Mucosa of descending colon (tissue), 3 donors: Measurements from ENCODE around the gene LSM3. TPM values are rescaled to one million over a fixed set of nuclear protein-coding genes. Genes with fewer than 3 reads are reported as not detected.

Experiments used
- ATAC-seq: fragments of 200-7000 bp; cut with Tn5 transposase; one replicate; pipeline ENCODE4 v1.9.1; 2020; ENCODE audit warnings: mild to moderate bottlenecking, moderate library complexity
- DNase-seq, 3 donors: peaks; one replicate each; pipeline ENCODE4 v3.0.0-alpha.2; 2020
- H3K36me3 ChIP-seq: fragments of 200-600 bp; one replicate; pipeline ENCODE4 v1.8.0; 2021; ENCODE audit warnings: low read depth, mild to moderate bottlenecking
- H3K4me1 ChIP-seq: fragments of 200-600 bp; one replicate; pipeline ENCODE4 v1.8.0; 2021; ENCODE audit warnings: low read depth, mild to moderate bottlenecking
- H3K4me3 ChIP-seq: fragments of 200-600 bp; one replicate; pipeline ENCODE4 v1.8.0; 2021; ENCODE audit warnings: mild to moderate bottlenecking
- H3K9me3 ChIP-seq: fragments of 200-600 bp; one replicate; pipeline ENCODE4 v1.8.0; 2021; ENCODE audit warnings: mild to moderate bottlenecking
- CTCF ChIP-seq: fragments of 200-600 bp; IDR thresholded peaks from one replicate; pipeline ENCODE4 v1.8.0; 2022; ENCODE audit warnings: antibody characterized with exemption, mild to moderate bottlenecking
- intact Hi-C, 2 donors: fragments of 100-400 bp; cut with DNase I in 1 of 2; cut with micrococcal nuclease in 1 of 2; formaldehyde crosslinking; loops; one replicate each; pipeline versions ENCODE4 v1.11.0 to v1.11.1; 2022; cut with DNase I, micrococcal nuclease
- total RNA-seq, 3 donors: library from RNA; stranded (reverse); fragmentation: NEBNext Ultra II Directional in 2 of 3; extraction: Animal tissue kit (Norgen Biotek cat#: 25700) in 2 of 3; gene quantifications; one replicate each; pipeline versions ENCODE4 v1.2.1 to v1.2.4, GENCODE V29; 2021 to 2023
- donor health status: DM: no; HTN: no; CAD: no; lungs with moderate emphysema.
- donor health status: DM: no; HTN: no; CAD: no.
- donor health status: DM: no; HTN: yes; CAD: no.

LSM3 gene
- total RNA-seq, 3 donors from 2014 or later, result 8.3 to 13.1 (median 9.8) TPM

DNA sequence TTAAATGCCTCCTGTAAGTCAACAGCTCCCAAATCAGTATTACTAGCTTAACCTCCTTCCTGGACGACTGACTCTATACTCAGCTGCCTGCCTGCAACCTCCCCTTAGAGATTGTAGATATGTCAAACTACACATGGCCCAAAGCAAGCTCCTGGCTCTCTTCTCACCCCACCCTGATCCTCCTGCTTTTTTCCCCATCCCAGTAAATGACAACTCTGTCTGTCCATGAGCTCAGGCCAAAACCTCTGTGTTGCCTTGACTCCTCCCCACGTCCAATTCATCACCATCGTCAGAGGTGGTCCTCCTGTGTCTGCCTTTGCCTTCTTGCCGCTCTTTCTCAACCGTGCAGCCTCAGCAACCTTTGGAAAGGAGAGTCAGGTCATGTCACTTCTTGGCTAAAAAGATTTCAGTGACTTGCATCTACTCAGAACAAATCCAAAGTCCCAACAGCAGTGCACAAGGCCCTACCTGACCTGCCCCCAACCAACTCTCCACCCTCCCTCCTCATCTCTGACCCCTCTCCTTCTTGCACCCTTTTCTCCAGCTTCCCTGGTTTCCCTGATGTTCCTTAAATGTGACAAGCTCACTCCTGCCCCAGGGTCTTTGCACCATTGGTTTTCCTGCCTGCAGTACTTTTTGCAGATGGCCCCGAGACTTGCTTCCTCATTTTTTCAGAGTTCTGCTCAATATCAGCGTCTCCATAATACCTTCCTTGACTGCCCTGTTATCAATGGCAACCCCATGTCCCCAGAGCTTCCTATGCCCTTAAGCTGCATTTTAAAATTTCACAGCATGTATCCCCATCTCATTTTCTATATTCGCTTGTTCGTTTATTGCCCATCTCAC, 52.8 kb downstream of the LSM3 start:
- DNase-seq, result no peak

DNA sequence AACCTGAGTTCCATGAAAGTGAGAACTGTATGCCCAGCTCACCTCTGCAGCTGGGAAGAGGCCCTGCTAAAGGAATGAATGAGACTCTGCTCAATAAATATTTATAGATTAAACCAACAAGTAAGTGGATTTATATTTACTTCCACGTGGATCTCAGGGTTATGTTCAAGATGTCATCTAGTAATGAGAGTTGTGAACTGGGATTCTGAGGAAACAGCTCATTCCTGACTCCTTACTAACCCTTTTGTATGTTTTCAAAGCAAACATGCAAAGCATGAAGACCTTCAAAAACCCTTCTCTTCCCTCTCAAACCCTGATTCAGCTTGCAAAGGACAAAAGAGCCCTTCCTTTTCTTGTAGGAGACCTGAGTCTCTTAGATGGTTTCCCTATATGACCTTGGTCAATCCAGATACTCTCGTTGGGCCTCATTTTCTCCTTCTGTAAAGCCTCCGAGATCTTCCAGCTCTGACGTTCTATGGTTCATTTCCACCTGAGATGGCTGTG, 53.4 kb downstream of the LSM3 start:
- Histone ChIP-seq H3K9me3 (no peaks in the 10 kb centered on the region), H3K36me3 (no peaks in the 10 kb centered on the region), H3K4me3 (no peak overlapping the region), H3K4me1 (peaks cover 19% of the 10 kb centered on the region)
- ATAC-seq (no peak), DNase-seq (no peak)
- TF ChIP-seq CTCF, result no peak
- intact Hi-C loops, result no loop called here

More for the DNA sequence above, 52.8 kb downstream of the LSM3 start:
- intact Hi-C loops, result no loop called here
- no peak for TF ChIP-seq CTCF
- Histone ChIP-seq H3K36me3 (no peaks in the 10 kb centered on the region), H3K4me3 (no peak overlapping the region), H3K4me1 (peaks cover 24% of the 10 kb centered on the region), H3K9me3 (no peaks in the 10 kb centered on the region)
- no peak for ATAC-seq

- Histone ChIP-seq H3K4me1 (peaks cover 5% of the 10 kb centered on the region), H3K9me3 (no peaks in the 10 kb centered on the region), H3K36me3 (no peaks in the 10 kb centered on the region), H3K4me3 (no peak overlapping the region)
- intact Hi-C loops, result no loop called here
- TF ChIP-seq CTCF, result no peak
- DNase-seq (peak in 2 of 3 donors; percentile 64 to 82), ATAC-seq (peak; percentile 90)
Measured at GRCh38 chr3:14234251-14235002, 55.8 kb downstream of the LSM3 start.

- peaks cover 5% of the 10 kb centered on the region for H3K4me1 ChIP-seq
- intact Hi-C loops, result no loop called here
- peak; percentile 84 for ATAC-seq
- H3K4me3 ChIP-seq, result no peak overlapping the region
- TF ChIP-seq CTCF, result no peak
- peak in 2 of 3 donors; percentile 60 to 79 for DNase-seq
- H3K36me3 ChIP-seq, result no peaks in the 10 kb centered on the region
- H3K9me3 ChIP-seq, result no peaks in the 10 kb centered on the region
Measured at GRCh38 chr3:14235003-14235911, 56.6 kb downstream of the LSM3 start.

- Histone ChIP-seq H3K4me1 (peaks cover 5% of the 10 kb centered on the region), H3K9me3 (no peaks in the 10 kb centered on the region), H3K4me3 (no peak overlapping the region), H3K36me3 (no peaks in the 10 kb centered on the region)
- intact Hi-C loops, result no loop called here
- ATAC-seq, result no peak
- TF ChIP-seq CTCF, result no peak
- DNase-seq, result no peak
Measured at GRCh38 chr3:14235912-14236295, 57.3 kb downstream of the LSM3 start.
